Measurements from ENCODE around the gene PTEN. TPM values are rescaled to one million over a fixed set of nuclear protein-coding genes. Genes with fewer than 3 reads are reported as not detected.
"Not testable (repeated sequence)": the region's sequence is repeated elsewhere in the genome, so short reads cannot be mapped to it uniquely, and the experiment has no call there.

The PTEN gene
- total and polyA plus RNA-seq, 12 donors: 35.7 to 179 (median 89.8) TPM

GRCh38 chr10:87852089-87852488, 11.3 kb upstream of the PTEN start:
- Histone ChIP-seq H3K36me3 (replicated peaks in 1 of 2) (no peaks in the 10 kb centered on the region), H3K27me3 (no peaks in the 10 kb centered on the region), H3K4me3 (no peak overlapping the region), H3K27ac (no peak overlapping the region), H3K4me1 (replicated peaks in 1 of 2) (no peaks in the 10 kb centered on the region), H3K9me3 (replicated peaks in 1 of 3) (no peaks in the 10 kb centered on the region)
- no peak for DNase-seq
- TF ChIP-seq POLR2A (IDR thresholded peaks at IDR 0.05) (no peak), CTCF (IDR thresholded peaks at IDR 0.05) (no peak)
- WGBS, 4 donors: 81 to 100% (median 86%) methylated on average over 1 of the region's 1 CpG
- intact Hi-C loops (cut with DNase I): loop anchor here in 1 of 2 donors (5.0 kb wide), 2 partner anchors 260 to 700 kb away; no protein-coding TSS in a partner anchor

GRCh38 chr10:87855247-87855646, 8.2 kb upstream of the PTEN start:
- DNase-seq; H3K27ac ChIP-seq; H3K27me3 ChIP-seq; H3K4me1 ChIP-seq (replicated peaks in 1 of 2); intact Hi-C loops (cut with DNase I); H3K4me3 ChIP-seq; H3K36me3 ChIP-seq (replicated peaks in 1 of 2); H3K9me3 ChIP-seq (replicated peaks in 1 of 3): not testable (repeated sequence)
- 83 to 89% (median 88%) methylated on average over 5 of the region's 5 CpGs for WGBS, 4 donors

GRCh38 chr10:87855665-87856064, 7.8 kb upstream of the PTEN start:
- H3K9me3 ChIP-seq (replicated peaks in 1 of 3); H3K4me3 ChIP-seq; DNase-seq; H3K36me3 ChIP-seq (replicated peaks in 1 of 2); H3K27ac ChIP-seq; H3K4me1 ChIP-seq (replicated peaks in 1 of 2); H3K27me3 ChIP-seq; intact Hi-C loops (cut with DNase I): not testable (repeated sequence)
- WGBS, 4 donors: 76 to 90% (median 81%) methylated on average over 4 of the region's 4 CpGs

- H3K9me3 ChIP-seq (replicated peaks in 1 of 3): no peaks in the 10 kb centered on the region
- H3K27ac ChIP-seq: peak overlapping the region in 1 of 5 donors; percentile 97
- peak in 1 of 7 donors; percentile 42 for DNase-seq
- no peaks in the 10 kb centered on the region for H3K27me3 ChIP-seq
- intact Hi-C loops (cut with DNase I): loop anchor here (5.0 to 10.0 kb wide), 3 partner anchors 255 to 527 kb away; no protein-coding TSS in a partner anchor
- WGBS, 4 donors: 52 to 61% (median 54%) methylated on average over 3 of the region's 3 CpGs
- peak in 5 of 6 experiments; percentile 36 to 58 (median 42) for TF ChIP-seq CTCF (IDR thresholded peaks at IDR 0.05)
- no peak for TF ChIP-seq POLR2A (IDR thresholded peaks at IDR 0.05)
- peaks cover 0 to 15% of the 10 kb centered on the region in 2 donors for H3K4me1 ChIP-seq (replicated peaks in 1 of 2)
- H3K36me3 ChIP-seq (replicated peaks in 1 of 2): no peaks in the 10 kb centered on the region
- H3K4me3 ChIP-seq: no peak overlapping the region
Measured at GRCh38 chr10:87860156-87860795, 3.1 kb upstream of the PTEN start.

GRCh38 chr10:87860816-87861403, 2.5 kb upstream of the PTEN start:
- Histone ChIP-seq H3K27me3 (no peaks in the 10 kb centered on the region), H3K4me1 (replicated peaks in 1 of 2) (peaks cover 0 to 15% of the 10 kb centered on the region in 2 donors), H3K36me3 (replicated peaks in 1 of 2) (no peaks in the 10 kb centered on the region), H3K4me3 (peak overlapping the region in 2 of 4 donors; percentile 67 to 90), H3K9me3 (replicated peaks in 1 of 3) (no peaks in the 10 kb centered on the region), H3K27ac (peak overlapping the region in 4 of 5 donors; percentile 89 to 97 (median 96))
- intact Hi-C loops (cut with DNase I): loop anchor here (5.0 to 10.0 kb wide), 3 partner anchors 254 to 526 kb away; no protein-coding TSS in a partner anchor
- no peak for TF ChIP-seq POLR2A (IDR thresholded peaks at IDR 0.05)
- no peak for TF ChIP-seq CTCF (IDR thresholded peaks at IDR 0.05)
- no peak for DNase-seq
- 74 to 87% (median 80%) methylated on average over 4 of the region's 4 CpGs for WGBS, 4 donors

Data from adrenal gland (tissue), 12 donors.